Stimulated activated naive B cell treated with anti-CD40 and anti-IgM and Interleukin-4, amounts not matched to agents 10 μg/mL and 1 μg/mL and 100 μg/mL, for 72 hours (primary cell): Measurements from ENCODE around the gene STAT2.

Experiments
- ATAC-seq, 2 donors: fragments of 150-1000 bp; cut with Tn5 transposase; replicated peaks; 2 replicates each; pipeline ENCODE4 v1.10.0; 2021; ENCODE audit warnings: moderate library complexity in 1 of 2
- DNase-seq: peaks from one replicate; pipeline ENCODE4 v3.0.0; 2021
- H3K27ac Mint-ChIP-seq: one replicate; pipeline ENCODE4 v1.8.0; 2022; ENCODE audit warnings: mild to moderate bottlenecking, mixed read lengths
- H3K27me3 Mint-ChIP-seq, 2 donors: one replicate each; pipeline ENCODE4 v1.8.0; 2022; ENCODE audit warnings: mixed read lengths in 2 of 2
- H3K36me3 Mint-ChIP-seq, 2 donors: one replicate each; pipeline ENCODE4 v1.8.0; 2022; ENCODE audit warnings: mixed read lengths in 2 of 2, mild to moderate bottlenecking in 1 of 2
- H3K4me1 Mint-ChIP-seq, 2 donors: one replicate each; pipeline ENCODE4 v1.8.0; 2022; ENCODE audit warnings: mixed read lengths in 2 of 2, mild to moderate bottlenecking in 1 of 2
- H3K4me3 Mint-ChIP-seq, 2 donors: one replicate each; pipeline ENCODE4 v1.8.0; 2022; ENCODE audit warnings: mild to moderate bottlenecking in 2 of 2, mixed read lengths in 2 of 2, moderate library complexity in 1 of 2
- H3K9me3 Mint-ChIP-seq, 2 donors: one replicate each; pipeline ENCODE4 v1.8.0; 2022; ENCODE audit warnings: mixed read lengths in 2 of 2, mild to moderate bottlenecking in 1 of 2

STAT2 gene

GRCh38 chr12:56300644-56301464 lies 59.1 kb downstream of the STAT2 start:
- no peak for ATAC-seq
- Mint-ChIP-seq H3K27ac (peak overlapping the region; percentile 99), H3K27me3 (no peaks in the 10 kb centered on the region), H3K4me3 (peak overlapping the region; percentile 96 to 99), H3K4me1 (peaks cover 33 to 55% of the 10 kb centered on the region in 2 donors), H3K9me3 (no peaks in the 10 kb centered on the region), H3K36me3 (peaks cover 17 to 45% of the 10 kb centered on the region in 2 donors)
- no peak for DNase-seq

GRCh38 chr12:56299853-56300643 lies 59.9 kb downstream of the STAT2 start, which contains the start of gene CS:
CS (minus strand) TSS chr12:56300330; CDS start chr12:56300201, 129 bp downstream.
- peak; percentile 92 to 93 for ATAC-seq
- Mint-ChIP-seq H3K9me3 (no peaks in the 10 kb centered on the region), H3K4me1 (peaks cover 33 to 56% of the 10 kb centered on the region in 2 donors), H3K4me3 (peak within 1 kb of the TSS; percentile 96 to 99), H3K36me3 (peaks cover 15 to 42% of the 10 kb centered on the region in 2 donors), H3K27ac (peak within 1 kb of the TSS; percentile 99), H3K27me3 (no peaks in the 10 kb centered on the region)
- DNase-seq: peak; percentile 96

- ATAC-seq (peak; percentile 6 to 11), DNase-seq (no peak)
- peaks cover 12 to 38% of the 10 kb centered on the region in 2 donors for H3K36me3 Mint-ChIP-seq
- H3K9me3 Mint-ChIP-seq: no peaks in the 10 kb centered on the region
- peak overlapping the region; percentile 99 for H3K27ac Mint-ChIP-seq
- H3K4me1 Mint-ChIP-seq: peaks cover 33 to 56% of the 10 kb centered on the region in 2 donors
- H3K27me3 Mint-ChIP-seq: no peaks in the 10 kb centered on the region
- H3K4me3 Mint-ChIP-seq: peak overlapping the region; percentile 96 to 99
Observed at GRCh38 chr12:56299308-56299852, 60.5 kb downstream of the STAT2 start.

- Mint-ChIP-seq H3K9me3 (no peaks in the 10 kb centered on the region), H3K27me3 (no peaks in the 10 kb centered on the region), H3K4me1 (peaks cover 34 to 60% of the 10 kb centered on the region in 2 donors), H3K4me3 (peak overlapping the region; percentile 96 to 99), H3K27ac (peak overlapping the region; percentile 99), H3K36me3 (peaks cover 13 to 38% of the 10 kb centered on the region in 2 donors)
- ATAC-seq: no peak
- no peak for DNase-seq
Observed at GRCh38 chr12:56298828-56299227, 61.1 kb downstream of the STAT2 start.

GRCh38 chr12:56297400-56297799 lies 62.5 kb downstream of the STAT2 start:
- H3K27ac Mint-ChIP-seq: peak overlapping the region; percentile 42
- DNase-seq (no peak), ATAC-seq (no peak)
- H3K36me3 Mint-ChIP-seq: peaks cover 13 to 39% of the 10 kb centered on the region in 2 donors
- H3K27me3 Mint-ChIP-seq: no peaks in the 10 kb centered on the region
- H3K9me3 Mint-ChIP-seq: no peaks in the 10 kb centered on the region
- peak overlapping the region; percentile 61 to 96 for H3K4me3 Mint-ChIP-seq
- H3K4me1 Mint-ChIP-seq: peaks cover 36 to 62% of the 10 kb centered on the region in 2 donors

- DNase-seq: peak; percentile 35
- H3K27me3 Mint-ChIP-seq: no peaks in the 10 kb centered on the region
- peak overlapping the region; percentile 74 for H3K27ac Mint-ChIP-seq
- peaks cover 13 to 32% of the 10 kb centered on the region in 2 donors for H3K36me3 Mint-ChIP-seq
- no peaks in the 10 kb centered on the region for H3K9me3 Mint-ChIP-seq
- H3K4me1 Mint-ChIP-seq: peaks cover 28 to 55% of the 10 kb centered on the region in 2 donors
- H3K4me3 Mint-ChIP-seq: peak overlapping the region; percentile 18 to 21
- ATAC-seq: peak; percentile 24 to 37
Observed at GRCh38 chr12:56296295-56296694, 63.6 kb downstream of the STAT2 start.

GRCh38 chr12:56293795-56294194 lies 66.1 kb downstream of the STAT2 start:
- ATAC-seq: no peak

More at GRCh38 chr12:56293795-56294194, 66.1 kb downstream of the STAT2 start:
- no peaks in the 10 kb centered on the region for H3K9me3 Mint-ChIP-seq
- no peaks in the 10 kb centered on the region for H3K27me3 Mint-ChIP-seq
- no peak overlapping the region for H3K4me3 Mint-ChIP-seq
- H3K27ac Mint-ChIP-seq: no peak overlapping the region
- H3K4me1 Mint-ChIP-seq: peaks cover 21 to 43% of the 10 kb centered on the region in 2 donors
- H3K36me3 Mint-ChIP-seq: peaks cover 14 to 36% of the 10 kb centered on the region in 2 donors
- DNase-seq: no peak
